ACC112 (cell line): ENCODE data around the gene PLEK.

Experiments used
- H2AFZ ChIP-seq: fragments of 200-600 bp; sonication (generic); one replicate; pipeline ENCODE4 v1.6.0; 2017; ENCODE audit warnings: antibody characterized with exemption, low read length; ENCODE audit not compliant: unreplicated experiment
- H3K27ac ChIP-seq: fragments of 200-600 bp; sonication (generic); 2 replicates; pipeline ENCODE4 v1.5.1; 2014; ENCODE audit warnings: low read depth, mild to moderate bottlenecking, antibody characterized with exemption, low read length, moderate library complexity
- H3K27me3 ChIP-seq: fragments of 200-600 bp; sonication (generic); 2 replicates; pipeline ENCODE4 v1.6.1; 2014; ENCODE audit warnings: mild to moderate bottlenecking, antibody characterized with exemption, low read length, moderate library complexity, mixed read lengths; ENCODE audit not compliant: insufficient read depth
- H3K36me3 ChIP-seq: fragments of 200-600 bp; sonication (generic); 2 replicates; pipeline ENCODE4 v1.6.1; 2016; ENCODE audit warnings: mild to moderate bottlenecking, antibody characterized with exemption, low read length, moderate library complexity, mixed read lengths; ENCODE audit not compliant: insufficient read depth
- H3K4me1 ChIP-seq: fragments of 200-600 bp; sonication (generic); one replicate; pipeline ENCODE4 v1.6.1; 2016; ENCODE audit warnings: low read length, mixed read lengths; ENCODE audit not compliant: insufficient read depth, unreplicated experiment, control insufficient read depth
- H3K4me3 ChIP-seq: fragments of 200-600 bp; sonication (generic); 2 replicates; pipeline ENCODE4 v1.5.1; 2014; ENCODE audit warnings: mild to moderate bottlenecking, low read depth, low read length
- H3K79me2 ChIP-seq: fragments of 200-600 bp; sonication (generic); one replicate; pipeline ENCODE4 v1.6.0; 2016; ENCODE audit warnings: low read length; ENCODE audit not compliant: control insufficient read depth, unreplicated experiment, insufficient read depth

PLEK gene

DNA sequence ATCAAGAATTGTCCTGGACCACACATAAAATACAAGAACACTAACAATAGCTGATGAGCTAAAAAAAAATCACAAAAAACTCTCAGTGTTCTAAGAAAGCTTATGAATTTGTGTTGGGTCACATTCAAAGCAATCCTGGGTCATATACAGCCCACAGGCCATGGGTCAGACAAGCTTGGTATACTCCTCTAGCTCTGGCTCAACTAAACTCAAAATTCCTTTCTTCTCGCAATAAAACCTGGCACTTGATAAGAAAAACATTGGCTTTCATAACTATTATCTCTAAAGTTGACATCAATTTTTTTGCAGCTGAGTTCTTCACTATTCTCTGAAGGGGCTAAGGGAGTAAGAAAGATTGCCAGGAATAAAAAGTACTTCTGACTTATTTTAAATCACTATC, 63.7 kb downstream of the PLEK start:
- Histone ChIP-seq H2AFZ (no peak overlapping the region), H3K4me3 (no peak overlapping the region), H3K27me3 (peaks cover 15% of the 10 kb centered on the region; the same call in 1 of the 2 replicates), H3K36me3 (no peaks in the 10 kb centered on the region), H3K4me1 (no peaks in the 10 kb centered on the region), H3K27ac (no peak overlapping the region), H3K79me2 (no peaks in the 10 kb centered on the region)

DNA sequence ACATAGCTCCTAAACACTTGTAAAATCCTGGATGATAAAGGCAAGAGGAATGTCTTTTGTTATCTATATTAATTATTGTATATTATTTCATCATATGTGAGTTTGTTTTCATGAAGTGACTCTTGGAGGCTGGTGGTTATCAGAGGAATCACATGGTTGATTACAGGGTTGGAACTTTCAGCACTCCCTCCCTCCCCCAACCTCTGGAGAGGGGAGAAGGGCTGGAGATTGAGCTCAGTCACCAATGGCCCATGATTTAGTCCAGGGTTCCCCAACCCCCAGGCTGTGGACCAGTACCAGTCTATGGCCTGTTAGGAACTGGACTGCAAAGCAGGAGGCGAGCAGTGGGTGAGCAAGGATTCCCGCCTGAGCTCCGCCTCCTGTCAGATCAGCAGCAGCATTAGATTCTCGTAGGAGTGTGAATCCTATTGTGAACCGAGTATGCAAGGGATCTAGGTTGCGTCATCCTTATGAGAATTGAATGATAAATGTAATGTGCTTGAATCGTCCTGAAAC, 64.3 kb downstream of the PLEK start:
- Histone ChIP-seq H3K27me3 (peaks cover 12% of the 10 kb centered on the region; the same call in 1 of the 2 replicates), H3K36me3 (no peaks in the 10 kb centered on the region), H3K4me1 (no peaks in the 10 kb centered on the region), H2AFZ (no peak overlapping the region), H3K79me2 (no peaks in the 10 kb centered on the region), H3K4me3 (no peak overlapping the region), H3K27ac (no peak overlapping the region)

DNA sequence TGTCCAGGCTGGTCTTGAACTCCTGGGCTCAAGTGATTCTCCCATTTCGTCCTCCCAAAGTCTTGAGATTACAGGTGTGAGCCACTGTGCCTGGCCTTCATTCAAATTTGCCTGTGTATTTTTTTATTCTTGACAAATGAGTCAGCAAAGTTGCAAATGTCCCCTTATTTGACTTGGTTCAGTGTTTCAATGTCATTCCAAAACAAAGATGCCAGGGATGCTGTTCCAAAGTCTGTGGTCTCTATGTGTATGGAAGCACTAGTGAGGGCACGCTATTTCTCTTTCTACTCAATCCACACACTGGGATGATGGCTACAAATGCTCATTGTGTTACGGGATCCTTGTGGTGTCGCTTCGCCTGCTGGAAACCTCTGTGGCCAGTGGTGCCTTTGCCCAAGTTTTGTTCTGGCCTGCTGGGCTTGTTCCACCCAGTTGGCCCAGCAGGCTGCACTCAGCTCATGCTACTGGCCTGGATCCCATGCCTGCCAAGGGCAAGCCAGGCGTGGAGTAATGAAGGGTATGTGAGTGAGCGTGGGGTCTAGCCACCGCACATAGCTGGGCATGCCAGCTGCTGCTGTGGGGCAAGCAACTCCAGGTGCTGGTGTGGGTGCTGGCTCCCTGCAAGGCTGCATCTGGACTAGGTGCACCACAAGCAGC, 66.4 kb downstream of the PLEK start:
- Histone ChIP-seq H2AFZ (no peak overlapping the region), H3K27me3 (no peaks in the 10 kb centered on the region), H3K79me2 (no peaks in the 10 kb centered on the region), H3K4me1 (peaks cover 6% of the 10 kb centered on the region), H3K27ac (no peak overlapping the region), H3K4me3 (no peak overlapping the region), H3K36me3 (no peaks in the 10 kb centered on the region)

DNA sequence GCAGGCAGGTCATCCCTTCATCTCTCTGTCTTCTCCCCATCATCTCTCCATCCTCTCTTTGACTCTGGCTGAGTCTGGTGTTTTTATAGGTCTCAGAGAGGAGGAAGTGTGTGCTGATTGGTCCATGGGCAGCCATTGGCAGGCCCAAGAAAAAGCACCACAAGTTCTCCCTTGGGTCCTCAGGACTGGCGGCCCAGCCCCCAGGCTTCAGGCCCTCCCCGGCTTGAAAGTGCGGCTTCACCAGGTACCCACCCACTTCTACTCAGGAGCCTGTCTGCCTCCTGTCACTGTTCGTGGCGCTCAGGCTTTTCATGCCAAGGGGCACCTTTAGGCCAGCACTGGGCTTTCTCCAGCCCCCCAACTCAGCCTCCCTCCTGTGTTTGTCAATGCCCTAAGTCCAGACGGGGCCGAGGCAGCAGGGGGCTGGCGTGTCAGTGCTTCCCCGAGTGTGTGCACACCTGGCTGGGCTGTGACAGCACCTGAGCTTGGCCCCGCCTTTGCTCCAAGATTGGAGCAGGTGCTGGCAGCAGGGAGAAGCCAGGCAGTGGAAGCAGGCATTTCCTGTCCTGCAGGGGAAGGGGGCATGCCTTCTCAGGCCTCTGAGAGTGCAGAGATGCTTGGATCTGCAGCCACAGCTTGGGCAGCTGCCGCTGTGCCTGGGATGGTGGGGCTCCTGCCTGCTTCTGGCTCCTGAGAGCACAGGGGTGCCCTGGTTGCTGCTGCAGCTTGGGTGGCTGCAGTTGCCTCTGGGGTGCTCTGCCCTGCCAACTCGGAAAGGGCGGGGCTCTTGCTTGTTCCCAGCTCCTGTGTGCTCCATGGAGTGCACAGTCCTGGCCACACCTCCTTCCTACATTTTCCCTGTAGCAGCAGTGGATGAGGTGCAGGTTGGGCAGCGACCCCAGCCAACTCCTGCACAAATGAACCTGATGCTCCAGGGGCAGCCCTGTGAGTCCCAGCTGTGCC, 67.9 kb downstream of the PLEK start:
- Histone ChIP-seq H3K27ac (no peak overlapping the region), H2AFZ (no peak overlapping the region), H3K79me2 (no peaks in the 10 kb centered on the region), H3K36me3 (no peaks in the 10 kb centered on the region), H3K4me3 (no peak overlapping the region), H3K4me1 (peaks cover 6% of the 10 kb centered on the region), H3K27me3 (no peaks in the 10 kb centered on the region)

DNA sequence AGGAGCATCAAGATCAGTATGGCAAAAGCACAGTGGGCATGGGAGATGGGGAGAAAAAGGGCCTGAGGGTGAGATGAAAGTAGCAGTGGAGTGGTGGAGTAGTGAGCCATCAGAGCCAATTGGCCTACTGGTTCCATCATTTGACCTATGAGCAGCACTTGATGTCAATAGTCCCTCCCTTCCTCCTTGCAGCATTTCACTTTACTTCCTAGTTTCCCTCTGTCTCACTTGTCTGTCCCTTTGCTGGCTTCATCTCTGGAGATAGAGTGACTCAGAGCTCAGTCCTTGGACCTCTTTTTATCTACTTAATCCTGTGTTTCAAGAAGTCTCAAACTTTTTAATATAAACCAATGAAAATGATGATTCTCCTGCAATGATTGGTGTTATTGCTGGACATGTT, 69.9 kb downstream of the PLEK start:
- Histone ChIP-seq H3K27ac (no peak overlapping the region), H2AFZ (no peak overlapping the region), H3K36me3 (no peaks in the 10 kb centered on the region), H3K27me3 (no peaks in the 10 kb centered on the region), H3K4me3 (no peak overlapping the region), H3K4me1 (peaks cover 6% of the 10 kb centered on the region), H3K79me2 (no peaks in the 10 kb centered on the region)

DNA sequence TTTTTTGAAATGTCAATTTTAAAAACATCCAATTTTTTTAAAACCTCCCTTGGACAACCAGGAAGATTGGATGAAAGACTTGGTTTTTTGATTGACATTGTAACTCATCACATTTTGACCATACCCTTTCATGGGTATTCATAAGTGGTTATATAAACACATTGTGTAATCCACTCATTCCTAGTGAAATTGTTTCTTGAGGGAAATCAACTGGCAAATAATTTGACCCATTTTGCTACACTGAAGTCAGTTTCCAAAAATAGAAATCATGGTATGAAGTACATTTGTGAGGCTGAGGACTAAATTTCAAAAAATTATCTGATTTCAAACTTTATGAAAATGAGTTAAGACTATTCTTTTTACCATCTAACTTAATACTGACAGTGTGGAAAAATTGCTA, 70.5 kb downstream of the PLEK start:
- H3K27me3 ChIP-seq: no peaks in the 10 kb centered on the region
- peaks cover 6% of the 10 kb centered on the region for H3K4me1 ChIP-seq

DNA sequence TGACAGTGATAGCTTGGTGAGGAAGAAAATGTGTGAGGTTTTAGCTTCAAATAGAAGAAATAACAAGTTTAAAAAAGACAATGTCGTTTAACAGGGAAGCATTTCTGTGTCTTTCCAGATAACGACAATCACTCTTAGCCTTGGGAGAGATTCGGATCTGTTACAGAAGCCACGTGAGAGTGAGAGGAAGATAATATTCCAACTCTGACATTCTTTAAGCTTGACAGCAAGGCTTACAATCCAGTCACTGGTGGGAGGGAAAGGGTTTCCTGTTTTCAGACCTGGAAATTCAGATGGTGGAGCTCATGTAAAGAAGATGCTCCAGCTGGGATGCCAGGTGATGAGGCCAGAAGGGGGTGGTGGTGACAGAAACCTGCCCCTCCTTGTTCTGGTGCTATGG, 71.2 kb downstream of the PLEK start:
- Histone ChIP-seq H3K4me1 (peaks cover 8% of the 10 kb centered on the region), H3K4me3 (no peak overlapping the region), H2AFZ (no peak overlapping the region), H3K79me2 (no peaks in the 10 kb centered on the region), H3K27me3 (no peaks in the 10 kb centered on the region), H3K36me3 (no peaks in the 10 kb centered on the region), H3K27ac (no peak overlapping the region)

More for the DNA sequence above, 70.5 kb downstream of the PLEK start:
- Histone ChIP-seq H3K27ac (no peak overlapping the region), H3K36me3 (no peaks in the 10 kb centered on the region), H3K79me2 (no peaks in the 10 kb centered on the region), H3K4me3 (no peak overlapping the region), H2AFZ (no peak overlapping the region)

DNA sequence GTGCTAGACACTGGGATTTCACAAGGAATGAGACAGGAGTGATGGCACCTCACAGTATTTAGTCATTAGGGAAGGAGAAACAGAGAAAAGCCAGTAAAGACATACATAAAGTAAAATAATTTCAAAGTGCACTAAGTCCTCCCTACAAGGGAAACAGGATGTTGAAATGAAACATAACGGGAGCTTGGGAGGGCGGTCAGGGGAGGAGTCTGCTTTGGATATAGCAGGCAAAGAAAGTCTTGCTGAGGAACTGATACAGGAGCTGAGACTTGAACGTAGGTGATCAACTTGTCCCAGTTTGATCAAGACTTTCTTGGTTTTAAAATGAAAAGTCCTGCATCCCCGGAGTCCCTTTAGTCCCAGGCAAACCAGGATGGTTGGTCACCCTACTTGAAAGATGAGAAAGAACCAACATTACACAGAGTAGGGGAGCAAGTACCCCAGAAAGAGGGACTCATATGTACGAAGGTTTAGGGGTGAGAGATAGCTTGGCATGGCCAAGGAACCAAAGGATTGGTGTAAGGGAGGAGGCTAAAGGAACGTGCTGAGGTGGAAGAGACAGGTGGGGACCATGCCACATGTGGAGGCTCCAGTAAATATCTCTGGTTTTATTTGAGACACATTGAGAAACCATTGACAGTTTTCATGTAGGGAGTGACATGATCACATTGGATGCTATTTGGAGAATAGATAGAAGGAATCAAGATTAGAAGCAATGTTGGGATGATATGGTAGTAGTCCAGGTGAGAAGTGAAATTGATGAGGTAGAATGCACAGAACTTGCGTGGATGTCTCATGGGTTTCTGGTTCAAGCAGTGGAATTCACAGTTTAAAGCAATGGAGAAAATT, 73.6 kb downstream of the PLEK start:
- Histone ChIP-seq H3K79me2 (no peaks in the 10 kb centered on the region), H3K4me1 (peaks cover 11% of the 10 kb centered on the region), H3K36me3 (no peaks in the 10 kb centered on the region), H3K27ac (no peak overlapping the region), H3K27me3 (no peaks in the 10 kb centered on the region), H2AFZ (no peak overlapping the region), H3K4me3 (no peak overlapping the region)

DNA sequence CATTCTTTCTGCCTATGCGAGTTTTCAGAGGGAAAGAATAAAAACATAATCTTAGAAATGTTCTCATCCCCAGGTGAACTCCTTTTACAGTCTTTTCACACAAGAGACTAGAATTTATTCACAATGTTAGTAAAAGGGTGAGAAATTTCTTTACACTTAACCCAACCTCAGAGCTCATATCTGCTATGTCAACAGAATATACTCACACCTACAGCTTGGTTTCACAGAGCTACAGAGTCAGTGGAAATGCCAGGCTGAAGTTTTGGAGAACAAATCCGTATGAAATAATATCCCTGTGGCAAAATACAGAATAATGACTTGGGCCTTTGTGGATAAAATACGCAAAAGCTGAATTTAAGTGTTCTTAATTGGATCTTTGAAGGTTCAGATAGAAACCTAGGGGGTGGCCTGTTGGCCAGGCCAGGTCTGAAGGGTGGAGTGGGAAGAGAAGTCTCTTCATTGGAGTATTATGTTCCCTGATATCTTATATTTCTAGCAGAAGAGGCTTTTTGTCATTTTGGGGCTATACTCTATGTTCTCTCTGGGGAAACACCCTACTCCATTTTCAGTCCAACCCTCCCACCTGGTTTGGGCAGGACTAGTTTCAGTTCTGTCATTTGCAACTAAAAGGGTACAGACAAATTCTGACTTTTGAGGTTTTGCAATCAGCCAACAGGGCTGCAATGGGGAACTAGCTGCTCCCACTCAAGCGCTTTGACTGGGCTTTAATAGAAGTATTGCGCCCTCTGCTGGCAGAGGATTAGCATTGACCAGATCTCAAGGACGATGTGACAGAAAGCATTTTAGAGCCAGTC, 76.3 kb downstream of the PLEK start:
- Histone ChIP-seq H3K79me2 (no peaks in the 10 kb centered on the region), H3K4me1 (peaks cover 5% of the 10 kb centered on the region), H3K27me3 (no peaks in the 10 kb centered on the region), H3K27ac (no peak overlapping the region), H2AFZ (peak overlapping the region; percentile 40), H3K4me3 (no peak overlapping the region), H3K36me3 (no peaks in the 10 kb centered on the region)

DNA sequence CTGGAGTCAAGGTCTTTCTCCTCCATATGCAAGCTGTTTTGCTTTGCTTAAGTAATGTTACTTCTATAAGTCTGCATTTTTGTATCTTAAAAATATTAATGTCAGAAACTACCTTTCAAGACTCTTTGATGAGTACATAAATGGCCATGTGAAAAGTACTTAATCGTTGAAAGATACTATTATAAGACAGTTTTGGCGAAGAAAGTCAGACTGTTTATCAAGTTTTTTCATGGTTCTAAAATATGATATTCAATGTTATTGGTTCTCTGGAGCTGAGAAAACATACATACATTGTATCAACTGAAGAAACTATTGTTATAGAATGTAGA, 76.9 kb downstream of the PLEK start:
- no peaks in the 10 kb centered on the region for H3K27me3 ChIP-seq
- no peak overlapping the region for H3K27ac ChIP-seq
- H3K36me3 ChIP-seq: no peaks in the 10 kb centered on the region
- no peak overlapping the region for H3K4me3 ChIP-seq
- H3K79me2 ChIP-seq: no peaks in the 10 kb centered on the region
- H2AFZ ChIP-seq: no peak overlapping the region
- peaks cover 5% of the 10 kb centered on the region for H3K4me1 ChIP-seq
